GM18499 (cell line): ENCODE measurements around the gene HM13.
"Not testable (repeated sequence)": the region's sequence is repeated elsewhere in the genome, so short reads cannot be mapped to it uniquely, and the experiment has no call there.

ENCODE experiments used
- ATAC-seq: cut with Tn5 transposase; IDR thresholded peaks from one replicate; pipeline ENCODE4 v1.9.1; 2021; ENCODE audit warnings: moderate number of reproducible peaks; ENCODE audit not compliant: insufficient read depth, unreplicated experiment

The HM13 gene

DNA sequence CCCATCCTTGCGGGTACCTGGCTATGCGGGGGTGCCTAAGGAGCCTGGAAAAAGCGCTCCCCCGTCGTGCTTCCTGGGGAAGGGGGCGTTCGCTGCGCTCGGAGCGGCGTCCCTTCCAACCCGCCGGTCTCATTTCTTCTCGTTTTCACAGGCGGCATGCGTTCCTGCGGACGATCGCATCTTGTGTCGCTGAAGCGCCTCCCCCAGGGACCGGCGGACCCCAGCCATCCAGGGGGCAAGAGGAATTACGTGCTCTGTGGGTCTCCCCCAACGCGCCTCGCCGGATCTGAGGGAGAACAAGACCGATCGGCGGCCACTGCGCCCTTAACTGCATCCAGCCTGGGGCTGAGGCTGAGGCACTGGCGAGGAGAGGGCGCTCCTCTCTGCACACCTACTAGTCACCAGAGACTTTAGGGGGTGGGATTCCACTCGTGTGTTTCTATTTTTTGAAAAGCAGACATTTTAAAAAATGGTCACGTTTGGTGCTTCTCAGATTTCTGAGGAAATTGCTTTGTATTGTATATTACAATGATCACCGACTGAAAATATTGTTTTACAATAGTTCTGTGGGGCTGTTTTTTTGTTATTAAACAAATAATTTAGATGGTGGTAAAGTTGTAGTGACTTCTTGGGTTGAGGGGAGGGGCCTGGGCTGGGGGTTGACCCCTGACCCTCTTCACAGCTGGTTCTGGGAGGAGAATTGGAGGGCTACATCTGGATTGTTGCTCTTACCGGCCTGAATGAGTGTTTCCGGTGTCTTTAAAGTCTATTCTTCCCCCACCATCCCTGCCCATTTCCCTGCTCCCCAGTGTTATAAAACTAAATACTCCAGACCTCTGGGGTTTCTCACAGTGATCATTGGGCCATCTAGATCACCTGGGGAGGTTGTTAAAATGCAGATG, 91.9 kb downstream of the HM13 start:
- no peak for ATAC-seq

DNA sequence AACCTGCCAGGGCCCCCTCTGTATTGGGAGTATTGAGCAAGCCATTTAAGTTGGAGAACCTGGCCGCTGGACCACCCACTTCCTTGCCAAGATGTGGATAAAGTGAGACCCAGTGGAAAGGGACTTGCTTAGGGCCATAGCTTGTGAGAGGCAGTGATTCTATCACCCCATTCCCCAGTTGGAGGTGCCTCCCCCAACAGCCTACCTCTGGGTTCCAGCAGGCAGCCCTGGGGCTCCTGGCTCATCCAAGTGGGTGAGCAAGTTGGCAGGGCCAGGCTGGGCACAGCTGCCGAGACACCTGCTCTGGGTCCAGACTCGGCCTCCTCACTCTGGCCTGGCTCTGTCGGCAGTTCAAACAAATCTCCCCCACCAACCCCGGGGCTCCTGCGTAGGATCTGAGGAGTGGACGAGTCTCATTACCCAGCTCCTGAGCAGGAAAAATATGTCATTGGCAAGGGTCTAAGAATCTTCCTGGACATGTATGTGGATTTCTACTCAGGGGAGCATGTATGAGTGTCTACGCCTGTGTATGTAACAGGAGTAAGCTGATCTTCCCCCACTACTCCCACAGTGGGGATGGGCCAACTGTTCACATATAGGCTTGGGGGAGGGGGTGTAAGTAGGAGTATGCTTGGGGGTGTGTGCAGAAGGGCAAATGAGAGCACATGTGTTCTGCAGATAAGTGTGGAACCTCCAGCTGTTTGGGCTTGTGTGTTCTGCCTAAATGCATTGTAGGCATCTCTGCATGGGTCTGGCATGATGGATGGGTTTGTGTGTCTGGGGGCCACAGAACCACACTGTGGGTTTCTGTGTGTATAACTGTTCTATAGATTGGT, 92.8 kb downstream of the HM13 start:
- no peak for ATAC-seq

DNA sequence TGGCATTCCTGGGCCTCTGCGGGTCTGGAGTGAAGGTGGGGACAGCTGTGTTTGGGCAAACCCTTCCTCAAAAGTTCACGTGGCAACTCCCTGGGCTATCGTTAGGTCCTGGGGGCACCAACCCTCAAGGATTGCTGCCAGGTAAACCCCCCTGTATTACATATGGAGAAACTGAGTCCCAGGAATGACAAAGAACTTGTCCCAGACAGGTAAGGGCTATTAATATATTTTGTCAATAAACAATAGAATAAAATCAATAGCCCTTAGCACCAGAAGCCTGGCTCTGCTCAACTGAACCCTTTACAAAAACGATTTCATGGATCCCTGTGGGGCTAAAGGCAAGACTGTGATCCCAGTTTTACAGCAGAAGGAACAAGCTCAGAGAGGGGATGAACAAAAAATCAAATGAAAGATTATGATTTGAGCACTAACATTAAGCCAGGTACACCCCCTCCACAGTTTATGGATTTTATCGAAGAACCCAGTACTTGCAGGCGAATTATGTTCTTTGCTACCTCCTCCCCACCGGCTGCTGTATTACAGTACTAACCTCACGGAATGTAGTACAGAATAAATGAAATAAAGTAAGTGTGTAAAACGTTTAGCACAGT, 93.5 kb downstream of the HM13 start:
- ATAC-seq: no peak

DNA sequence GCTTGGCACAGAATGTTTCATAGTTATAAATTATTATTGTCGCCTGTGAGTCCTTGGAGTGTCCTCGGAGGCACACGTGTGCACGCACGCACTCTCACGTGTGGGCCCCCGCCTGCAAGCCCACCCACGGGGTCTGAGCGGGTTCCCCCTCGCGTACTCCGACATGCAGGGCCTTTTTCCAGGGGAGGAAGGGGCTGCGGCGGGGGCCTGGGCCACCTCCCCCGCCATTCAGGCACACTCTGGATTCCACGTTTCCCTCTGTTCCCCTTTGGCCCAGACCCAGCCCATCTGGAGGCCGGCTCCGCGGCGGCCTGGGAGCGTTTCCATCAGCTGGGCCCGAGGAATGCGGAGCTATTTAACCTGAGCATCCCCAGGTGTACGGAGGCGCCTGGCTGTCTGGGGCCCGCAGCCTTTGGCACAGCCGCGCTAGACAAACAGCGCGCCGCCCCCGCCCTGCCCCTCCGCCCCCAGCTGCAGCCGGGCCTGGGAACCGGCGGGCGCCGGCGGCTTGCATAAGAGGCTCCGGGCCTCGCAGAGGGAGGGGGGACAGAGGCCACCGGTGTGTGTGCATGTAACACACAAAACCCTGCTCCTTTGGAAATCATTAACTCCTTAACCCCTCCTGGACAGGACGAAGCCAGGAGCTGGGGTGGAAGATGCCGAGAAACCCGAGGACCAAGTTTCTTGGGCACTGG, 94.2 kb downstream of the HM13 start:
- no peak for ATAC-seq

DNA sequence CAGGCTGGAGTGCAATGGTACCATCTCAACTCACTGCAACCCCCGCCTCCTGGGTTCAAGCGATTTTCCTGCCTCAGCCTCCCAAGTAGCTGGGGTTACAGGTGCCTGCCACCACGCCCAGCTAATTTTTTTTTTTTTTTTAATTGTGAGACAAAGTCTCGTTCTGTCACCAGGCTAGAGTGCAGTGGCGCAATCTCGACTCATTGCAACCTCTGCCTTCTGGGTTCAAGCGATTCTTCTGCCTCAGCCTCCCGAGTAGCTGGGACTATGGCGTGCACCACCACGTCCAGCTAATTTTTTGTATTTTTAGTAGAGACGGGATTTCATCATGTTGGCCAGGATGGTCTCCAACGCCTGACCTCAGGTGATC, 98.0 kb downstream of the HM13 start:
- ATAC-seq: not testable (repeated sequence)

DNA sequence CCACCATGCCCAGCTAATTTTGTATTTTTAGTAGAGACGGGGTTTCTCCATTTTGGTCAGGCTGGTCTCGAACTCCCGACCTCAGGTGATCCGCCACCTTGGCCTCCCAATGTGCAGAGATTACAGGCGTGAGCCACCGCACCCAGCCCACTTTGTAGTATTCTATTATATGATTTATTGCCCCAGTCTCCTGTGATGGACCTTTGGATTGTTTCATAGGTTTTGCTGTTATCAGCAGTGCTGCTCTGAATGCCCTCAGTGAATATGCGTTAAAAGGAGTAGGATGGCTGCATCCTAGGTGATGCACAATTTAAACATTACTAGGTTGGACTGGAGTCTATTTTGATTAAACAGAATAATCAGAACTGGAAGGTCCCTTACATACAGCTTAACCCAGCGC, 101.2 kb downstream of the HM13 start:
- no peak for ATAC-seq

DNA sequence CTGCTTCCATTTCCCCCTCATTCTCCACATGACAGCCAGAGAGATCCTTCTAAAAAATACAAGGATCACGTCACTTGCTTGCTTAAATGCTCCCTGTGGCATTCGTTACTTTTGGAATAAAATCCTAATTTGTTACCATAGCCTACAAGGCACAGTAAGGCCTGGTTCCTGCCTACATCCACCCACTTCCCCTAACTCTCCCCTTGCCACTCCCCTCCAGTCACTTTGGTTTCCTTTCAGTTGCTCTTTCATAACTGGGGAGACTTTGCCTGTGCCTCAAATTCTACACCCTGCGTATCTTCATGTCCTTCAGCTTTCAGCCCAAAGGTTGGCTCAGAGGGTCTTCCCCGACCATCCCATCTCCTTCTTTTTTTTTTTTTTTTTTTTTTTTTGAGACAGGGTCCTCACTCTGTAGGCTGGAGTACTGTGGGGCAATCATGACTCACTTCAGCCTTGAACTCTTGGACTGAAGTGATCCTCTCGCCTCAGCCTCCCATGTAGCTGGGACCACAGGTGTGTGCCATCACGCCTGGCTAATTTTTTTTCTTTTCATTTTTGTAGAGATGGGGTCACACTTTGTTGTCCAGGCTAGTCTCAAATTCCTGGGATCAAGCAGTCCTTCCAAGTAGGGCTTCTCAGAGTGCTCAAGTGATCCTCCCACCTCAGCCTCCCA, 103.3 kb downstream of the HM13 start:
- ATAC-seq: no peak
